GM19463 (cell line): ENCODE measurements around the gene RND1.

Experiments used
- ATAC-seq: cut with Tn5 transposase; IDR thresholded peaks from one replicate; pipeline ENCODE4 v1.9.1; 2021; ENCODE audit warnings: mild to moderate bottlenecking, moderate library complexity; ENCODE audit not compliant: unreplicated experiment

The RND1 gene

GRCh38 chr12:48828841-48829575, 36.7 kb downstream of the RND1 start:
- ATAC-seq: no peak

- ATAC-seq: no peak
Measured at GRCh38 chr12:48828293-48828692, 37.4 kb downstream of the RND1 start.

- no peak for ATAC-seq
Measured at GRCh38 chr12:48827513-48828096, 38.1 kb downstream of the RND1 start.

DNA sequence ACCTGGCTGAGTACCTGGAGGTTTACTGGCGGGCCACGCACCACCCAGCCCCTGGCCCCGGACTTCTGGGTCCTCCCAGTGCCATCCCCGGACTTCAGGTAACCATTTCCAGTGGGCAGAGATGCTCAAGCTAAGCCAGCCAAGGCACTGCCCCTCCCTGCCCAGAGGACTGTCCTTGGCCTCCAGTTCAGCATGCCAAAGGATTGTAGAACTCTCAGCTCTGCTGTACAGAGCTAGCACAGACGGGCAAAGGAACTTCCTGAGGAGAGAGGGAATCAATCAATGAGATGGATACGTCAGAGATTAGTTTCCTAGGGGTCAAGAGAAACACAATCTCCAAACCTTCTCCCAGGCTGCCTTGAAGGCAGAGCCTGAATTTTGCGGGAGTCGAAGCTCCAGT, 38.6 kb downstream of the RND1 start:
- ATAC-seq: no peak

DNA sequence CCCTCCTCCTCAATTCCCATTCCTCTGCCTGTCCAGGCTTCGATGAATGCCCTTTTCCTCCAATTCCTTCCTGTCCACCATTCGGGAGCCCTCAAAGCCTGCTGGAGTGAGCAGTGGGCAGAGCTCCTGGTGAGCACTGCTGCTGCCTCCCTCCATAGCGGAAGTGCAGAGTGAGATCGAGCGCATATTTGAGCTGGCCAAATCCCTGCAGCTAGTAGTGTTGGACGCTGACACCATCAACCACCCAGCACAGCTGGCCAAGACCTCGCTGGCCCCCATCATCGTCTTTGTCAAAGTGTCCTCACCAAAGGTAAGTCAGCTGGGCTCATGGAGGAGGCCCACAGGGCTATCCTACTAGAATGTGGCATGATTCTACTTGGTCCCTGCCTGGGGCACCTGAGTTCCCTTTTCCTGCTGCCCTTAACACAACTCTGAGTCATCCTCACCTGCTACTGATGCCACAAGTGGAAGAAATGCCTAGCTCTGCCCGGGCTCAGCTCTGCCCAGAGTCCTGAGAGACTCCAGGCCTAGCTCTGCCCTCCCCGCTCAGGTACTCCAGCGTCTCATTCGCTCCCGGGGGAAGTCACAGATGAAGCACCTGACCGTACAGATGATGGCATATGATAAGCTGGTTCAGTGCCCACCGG, 39.3 kb downstream of the RND1 start:
- no peak for ATAC-seq

- no peak for ATAC-seq
Measured at GRCh38 chr12:48824905-48825304, 40.8 kb downstream of the RND1 start.

DNA sequence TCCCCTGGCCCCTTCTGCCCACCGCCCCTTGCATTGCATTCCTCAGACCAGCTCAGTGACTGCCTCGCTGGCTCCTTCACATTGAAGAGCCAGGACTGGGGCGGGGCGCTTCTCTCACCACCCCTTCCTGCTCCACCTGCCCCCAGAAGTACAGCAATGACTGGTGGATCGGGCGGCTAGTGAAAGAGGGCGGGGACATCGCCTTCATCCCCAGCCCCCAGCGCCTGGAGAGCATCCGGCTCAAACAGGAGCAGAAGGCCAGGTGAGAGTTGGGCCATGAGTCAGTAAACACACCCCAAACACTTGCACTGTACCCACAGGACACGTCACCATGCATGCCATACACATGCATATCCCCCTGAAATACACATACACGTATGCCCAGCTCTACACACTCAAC, 41.6 kb downstream of the RND1 start:
- no peak for ATAC-seq

DNA sequence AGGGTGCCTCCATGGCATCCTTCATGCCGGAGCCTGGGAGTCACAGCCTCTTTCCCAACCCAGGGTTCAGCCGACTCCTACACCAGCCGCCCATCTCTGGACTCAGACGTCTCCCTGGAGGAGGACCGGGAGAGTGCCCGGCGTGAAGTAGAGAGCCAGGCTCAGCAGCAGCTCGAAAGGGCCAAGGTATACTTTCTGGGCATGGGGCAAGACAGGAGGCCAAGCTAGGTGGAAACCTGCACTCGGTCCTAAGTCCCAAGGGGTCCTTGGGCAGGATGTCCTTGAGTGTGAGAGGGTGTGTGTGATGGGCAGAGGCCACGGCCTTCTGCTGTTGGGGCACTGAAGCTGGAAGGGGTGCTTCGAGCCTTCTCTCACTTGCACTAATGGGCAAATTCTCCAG, 42.4 kb downstream of the RND1 start:
- no peak for ATAC-seq

GRCh38 chr12:48822711-48823110, 43.0 kb downstream of the RND1 start:
- no peak for ATAC-seq

DNA sequence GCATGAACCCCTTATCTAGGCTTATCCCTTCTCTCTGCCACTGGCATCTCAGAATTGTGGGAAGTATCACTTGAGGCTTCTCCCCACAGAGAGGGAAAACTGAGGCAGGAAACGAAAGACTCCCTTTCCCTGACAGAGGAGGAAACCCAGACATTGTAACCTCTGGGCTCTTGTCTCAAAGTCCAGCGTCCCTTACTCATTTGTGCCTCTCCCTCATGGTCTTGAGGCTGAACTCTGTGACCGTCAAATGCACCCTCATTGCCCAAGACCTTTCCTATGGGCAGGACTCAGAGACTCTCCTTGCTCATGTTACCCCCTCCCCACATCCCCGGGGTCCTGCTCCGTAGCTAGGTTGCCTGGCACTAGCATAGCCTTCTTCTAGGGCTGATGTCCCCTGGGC, 43.5 kb downstream of the RND1 start:
- no peak for ATAC-seq

- no peak for ATAC-seq
Measured at GRCh38 chr12:48819986-48820725, 45.5 kb downstream of the RND1 start.

DNA sequence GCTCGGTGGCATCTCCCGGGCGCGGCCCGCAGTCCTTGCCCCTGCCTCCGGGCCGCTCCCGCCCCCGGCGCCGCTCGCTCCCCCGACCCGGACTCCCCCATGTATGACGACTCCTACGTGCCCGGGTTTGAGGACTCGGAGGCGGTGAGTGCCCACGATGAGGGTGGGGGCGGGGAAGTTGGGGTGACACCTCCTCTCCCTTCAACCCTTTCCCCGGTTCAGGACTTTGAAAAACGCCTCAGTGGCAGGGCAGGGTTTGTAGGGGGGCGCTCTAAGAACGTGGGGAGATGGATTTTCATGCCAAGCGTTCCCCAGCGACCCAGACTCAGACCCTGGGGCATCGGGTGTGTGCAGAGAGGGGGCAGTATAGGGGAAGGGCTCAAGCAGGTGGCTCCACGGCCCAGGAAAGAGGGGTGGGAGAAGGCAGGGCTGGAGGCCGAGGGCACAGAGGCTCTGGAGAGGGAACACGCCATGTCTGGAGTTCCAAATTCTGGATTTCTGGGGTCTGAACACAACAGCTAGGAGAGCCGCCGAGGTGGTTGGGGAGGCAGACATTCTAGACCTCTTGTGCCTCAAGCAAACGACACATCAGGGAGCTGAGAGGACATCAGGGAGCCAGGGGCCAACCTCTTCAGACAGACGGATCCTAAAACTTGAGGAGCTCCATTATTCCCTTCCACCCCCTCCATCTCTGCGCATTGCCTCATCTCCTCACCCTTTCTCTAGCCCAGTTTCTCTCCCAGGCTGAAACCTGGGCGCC, 46.7 kb downstream of the RND1 start:
- no peak for ATAC-seq

DNA sequence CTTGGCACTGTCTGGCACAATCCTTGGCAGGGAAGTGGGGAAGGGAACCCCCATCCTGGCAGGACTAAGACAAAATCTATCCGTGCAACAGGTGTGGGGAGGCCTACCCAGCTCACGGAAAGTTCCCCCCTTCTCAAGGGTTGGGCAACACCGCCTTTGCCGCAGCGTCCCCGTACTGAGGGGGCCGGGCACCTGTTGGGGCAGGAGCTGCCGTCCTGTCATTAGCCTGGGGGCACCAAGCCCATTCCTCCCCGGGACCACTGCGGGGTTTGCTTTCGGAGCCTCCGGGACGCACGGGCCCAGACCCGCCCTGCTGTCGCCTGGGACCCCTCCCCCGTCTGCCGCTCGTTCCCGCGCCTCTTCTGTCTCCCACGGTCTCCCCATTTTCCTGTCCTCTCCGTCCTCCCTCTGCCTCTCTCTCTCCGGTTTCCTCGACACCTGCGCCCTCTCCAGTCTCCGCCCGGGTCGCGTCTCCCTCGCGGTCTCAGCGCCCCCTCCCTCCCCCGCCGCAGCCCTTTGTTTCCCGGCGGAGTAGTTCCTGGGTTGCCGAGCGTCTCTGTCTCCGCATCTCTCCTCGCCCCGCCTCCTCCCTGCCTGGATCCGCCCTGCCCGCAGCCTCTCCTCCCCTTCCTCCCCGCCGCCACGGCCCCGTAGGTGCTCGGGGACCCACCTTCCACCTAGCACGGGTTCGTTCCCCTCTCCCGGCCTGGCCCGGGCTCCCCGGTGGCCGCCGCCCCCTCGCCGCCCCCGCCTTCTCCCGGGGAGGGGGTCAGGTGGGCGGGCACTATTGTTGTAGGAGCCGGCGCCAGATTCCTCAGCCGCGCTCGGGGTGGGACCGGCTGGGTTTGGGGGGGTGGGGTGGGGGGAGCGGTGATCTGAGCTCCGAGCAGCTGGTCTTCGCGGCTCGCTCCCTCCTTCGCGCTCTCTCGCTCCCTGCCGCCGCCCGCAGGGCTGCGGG, 47.5 kb downstream of the RND1 start, which contains the start of gene CACNB3:
Gene CACNB3 (plus strand): TSS at position 624 of the 958 bp plus-strand sequence. CDS start 434 bp downstream, outside the sequence.
- ATAC-seq: no peak

- no peak for ATAC-seq
Measured at GRCh38 chr12:48816143-48816854, 49.4 kb downstream of the RND1 start.

DNA sequence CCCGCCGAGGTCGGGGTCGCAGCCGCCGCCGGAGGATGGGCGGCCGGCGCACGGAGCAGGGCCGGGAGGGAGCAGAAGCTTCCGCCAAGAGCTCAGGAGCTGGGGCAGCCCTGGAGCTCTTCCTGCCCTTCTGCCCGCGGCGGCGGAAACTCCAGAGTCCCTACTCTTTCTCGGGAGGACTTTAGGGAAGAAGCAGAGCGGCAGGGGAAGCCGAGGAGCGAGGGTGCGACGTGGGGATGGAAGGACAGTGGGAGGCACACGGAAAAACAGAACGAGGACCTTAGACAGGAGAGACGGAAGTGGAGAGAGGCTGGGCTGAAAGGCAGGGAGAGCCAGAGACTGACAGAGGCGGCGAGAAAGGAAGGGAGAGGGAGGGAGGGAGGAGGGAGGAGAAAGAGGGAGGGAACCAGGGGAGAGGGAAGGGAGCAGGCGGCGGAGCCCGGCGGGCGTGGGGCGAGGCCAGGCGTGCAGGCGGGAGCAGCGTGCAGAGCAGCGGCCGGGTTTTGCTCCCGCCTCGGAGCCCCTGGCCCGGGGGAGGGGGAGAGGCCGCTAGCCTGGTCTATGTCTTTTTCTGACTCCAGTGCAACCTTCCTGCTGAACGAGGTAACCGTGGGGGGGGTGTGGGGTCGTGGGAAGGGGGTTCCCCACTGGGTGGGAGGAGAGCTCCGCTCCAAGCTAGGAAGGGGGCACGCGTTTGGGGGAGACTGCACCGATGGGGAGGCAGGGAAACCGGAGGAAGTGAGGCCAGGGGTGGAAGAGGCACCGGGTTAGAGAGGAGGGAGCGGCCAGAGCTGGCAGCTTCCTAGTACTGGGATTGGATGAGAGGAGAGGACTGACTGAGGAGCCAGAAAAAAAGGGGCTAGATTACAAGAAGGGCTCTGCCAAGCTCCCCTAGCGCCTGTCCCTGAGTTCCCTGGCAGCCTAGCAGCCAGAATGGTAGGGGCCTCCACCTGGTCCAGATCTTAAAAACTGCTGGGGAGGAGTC, 50.3 kb downstream of the RND1 start:
- ATAC-seq: peak; percentile 27

- peak; percentile 84 for ATAC-seq
Measured at GRCh38 chr12:48814262-48815125, 51.2 kb downstream of the RND1 start.
